ENCODE results near the gene SLC39A11.
A peak's percentile ranks its signal among the peaks of the same experiment; 100 is the strongest.

Gene SLC39A11

DNA sequence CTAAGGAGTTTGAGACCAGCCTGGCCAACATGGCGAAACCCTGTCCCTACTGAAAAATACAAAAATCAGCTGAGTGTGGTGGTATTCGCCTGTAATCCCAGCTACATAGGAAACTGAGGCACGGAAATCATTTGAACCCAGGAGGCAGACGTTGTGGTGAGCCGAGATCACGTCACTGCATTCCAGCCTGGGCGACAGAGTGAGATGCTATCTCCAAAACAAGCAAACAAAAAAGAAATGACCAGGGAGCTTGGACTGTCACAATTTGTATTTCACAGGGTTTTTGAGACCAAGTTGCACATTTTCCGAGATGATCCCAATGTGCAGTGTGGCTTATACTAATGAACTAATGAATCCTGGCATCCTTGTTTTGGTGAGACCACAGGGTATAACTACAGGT lies 156.5 kb downstream of the SLC39A11 start:
- 98% methylated on average over 8 of the region's 8 CpGs for whole genome bisulfite sequencing
- no peak overlapping the region for H3K4ac ChIP-seq (ENCODE audit: low read depth in 1 of 2, low read length in 2 of 2)
- DNase-seq: no peak
- H4K8ac ChIP-seq (ENCODE audit: low read length): no peak overlapping the region
- H3K9ac ChIP-seq (ENCODE audit: low read length): no peak overlapping the region
- peaks cover 0 to 3% of the 10 kb centered on the region in 2 experiments for H3K36me3 ChIP-seq (ENCODE audit: control insufficient read depth in 1 of 2, insufficient read depth in 2 of 2, low read depth in 1 of 2, low read length in 2 of 2)
- H2BK120ac ChIP-seq (ENCODE audit: low read depth, low read length): no peak overlapping the region
- no peak overlapping the region for H3K4me2 ChIP-seq (ENCODE audit: low read length, poor library complexity, severe bottlenecking)
- no peak overlapping the region for H3K23ac ChIP-seq (ENCODE audit: low read length in 2 of 2)
- H3K9me3 ChIP-seq (ENCODE audit: control insufficient read depth, low read length): no peaks in the 10 kb centered on the region
- H3K18ac ChIP-seq (ENCODE audit: low read depth in 1 of 2, low read length in 2 of 2): no peak overlapping the region
- no peak overlapping the region for H2AK5ac ChIP-seq (ENCODE audit: low read length, severe bottlenecking)
- no peak overlapping the region for H2AFZ ChIP-seq (ENCODE audit: low read depth, low read length)
- H2BK15ac ChIP-seq (ENCODE audit: low read depth, poor library complexity, severe bottlenecking): no peak overlapping the region
- no peak overlapping the region for H2BK12ac ChIP-seq (ENCODE audit: low read length in 2 of 2)
- H3K79me1 ChIP-seq (replicated peaks; ENCODE audit: low read length, poor library complexity, severe bottlenecking): no peaks in the 10 kb centered on the region
- H3K27me3 ChIP-seq (ENCODE audit: control insufficient read depth in 1 of 2, insufficient read depth in 1 of 2, low read length in 2 of 2): no peaks in the 10 kb centered on the region
- H3K14ac ChIP-seq (ENCODE audit: low read length in 2 of 2): no peak overlapping the region
- no peak overlapping the region for H2BK5ac ChIP-seq (ENCODE audit: low read depth, low read length, poor library complexity, severe bottlenecking)
- H3K27ac ChIP-seq (ENCODE audit: low read length, poor library complexity, severe bottlenecking): no peak overlapping the region
- H3K4me3 ChIP-seq (ENCODE audit: insufficient read depth in 1 of 2, low read depth in 1 of 2, low read length in 2 of 2): no peak overlapping the region
- H3K4me1 ChIP-seq (ENCODE audit: control insufficient read depth, insufficient read depth, low read depth, low read length): no peaks in the 10 kb centered on the region
- no peak overlapping the region for H4K91ac ChIP-seq (ENCODE audit: low read length)

- Histone ChIP-seq H3K18ac (ENCODE audit: low read depth in 1 of 2, low read length in 2 of 2) (no peak overlapping the region), H2BK12ac (ENCODE audit: low read length in 2 of 2) (no peak overlapping the region), H2BK120ac (ENCODE audit: low read depth, low read length) (no peak overlapping the region), H3K4me2 (ENCODE audit: low read length, poor library complexity, severe bottlenecking) (no peak overlapping the region), H3K4ac (ENCODE audit: low read depth in 1 of 2, low read length in 2 of 2) (no peak overlapping the region), H4K8ac (ENCODE audit: low read length) (no peak overlapping the region), H3K9ac (ENCODE audit: low read length) (no peak overlapping the region), H3K14ac (ENCODE audit: low read length in 2 of 2) (no peak overlapping the region), H2BK5ac (ENCODE audit: low read depth, low read length, poor library complexity, severe bottlenecking) (no peak overlapping the region), H3K4me1 (ENCODE audit: control insufficient read depth, insufficient read depth, low read depth, low read length) (no peaks in the 10 kb centered on the region), H3K79me1 (replicated peaks; ENCODE audit: low read length, poor library complexity, severe bottlenecking) (peaks cover 3% of the 10 kb centered on the region), H3K23ac (ENCODE audit: low read length in 2 of 2) (no peak overlapping the region), H4K91ac (ENCODE audit: low read length) (no peak overlapping the region), H3K4me3 (ENCODE audit: insufficient read depth in 1 of 2, low read depth in 1 of 2, low read length in 2 of 2) (no peak overlapping the region), H3K27ac (ENCODE audit: low read length, poor library complexity, severe bottlenecking) (no peak overlapping the region), H3K36me3 (ENCODE audit: control insufficient read depth in 1 of 2, insufficient read depth in 2 of 2, low read depth in 1 of 2, low read length in 2 of 2) (peaks cover 0 to 3% of the 10 kb centered on the region in 2 experiments), H3K9me3 (ENCODE audit: control insufficient read depth, low read length) (no peaks in the 10 kb centered on the region), H2BK15ac (ENCODE audit: low read depth, poor library complexity, severe bottlenecking) (peak overlapping the region; percentile 23), H3K27me3 (ENCODE audit: control insufficient read depth in 1 of 2, insufficient read depth in 1 of 2, low read length in 2 of 2) (no peaks in the 10 kb centered on the region), H2AFZ (ENCODE audit: low read depth, low read length) (no peak overlapping the region), H2AK5ac (ENCODE audit: low read length, severe bottlenecking) (no peak overlapping the region)
- no peak for DNase-seq
- WGBS: 92% methylated on average over 6 of the region's 8 CpGs
Measured at GRCh38 chr17:72934927-72935326, 157.6 kb downstream of the SLC39A11 start.

GRCh38 chr17:72931635-72932034 lies 160.9 kb downstream of the SLC39A11 start:
- Histone ChIP-seq H4K91ac (ENCODE audit: low read length) (no peak overlapping the region), H3K27ac (ENCODE audit: low read length, poor library complexity, severe bottlenecking) (no peak overlapping the region), H3K9me3 (ENCODE audit: control insufficient read depth, low read length) (no peaks in the 10 kb centered on the region), H3K4ac (ENCODE audit: low read depth in 1 of 2, low read length in 2 of 2) (no peak overlapping the region), H2BK120ac (ENCODE audit: low read depth, low read length) (no peak overlapping the region), H3K9ac (ENCODE audit: low read length) (no peak overlapping the region), H2AFZ (ENCODE audit: low read depth, low read length) (no peak overlapping the region), H3K36me3 (ENCODE audit: control insufficient read depth in 1 of 2, insufficient read depth in 2 of 2, low read depth in 1 of 2, low read length in 2 of 2) (no peaks in the 10 kb centered on the region), H3K27me3 (ENCODE audit: control insufficient read depth in 1 of 2, insufficient read depth in 1 of 2, low read length in 2 of 2) (no peaks in the 10 kb centered on the region), H3K23ac (ENCODE audit: low read length in 2 of 2) (no peak overlapping the region), H2AK5ac (ENCODE audit: low read length, severe bottlenecking) (no peak overlapping the region), H3K4me2 (ENCODE audit: low read length, poor library complexity, severe bottlenecking) (no peak overlapping the region), H2BK12ac (ENCODE audit: low read length in 2 of 2) (no peak overlapping the region), H3K4me3 (ENCODE audit: insufficient read depth in 1 of 2, low read depth in 1 of 2, low read length in 2 of 2) (no peak overlapping the region), H3K18ac (ENCODE audit: low read depth in 1 of 2, low read length in 2 of 2) (no peak overlapping the region), H2BK5ac (ENCODE audit: low read depth, low read length, poor library complexity, severe bottlenecking) (no peak overlapping the region), H3K14ac (ENCODE audit: low read length in 2 of 2) (no peak overlapping the region), H3K79me1 (replicated peaks; ENCODE audit: low read length, poor library complexity, severe bottlenecking) (peaks cover 3% of the 10 kb centered on the region), H3K4me1 (ENCODE audit: control insufficient read depth, insufficient read depth, low read depth, low read length) (peaks cover 5% of the 10 kb centered on the region), H2BK15ac (ENCODE audit: low read depth, poor library complexity, severe bottlenecking) (no peak overlapping the region), H4K8ac (ENCODE audit: low read length) (no peak overlapping the region)
- DNase-seq: no peak
- 91% methylated on average over 5 of the region's 5 CpGs for WGBS

DNA sequence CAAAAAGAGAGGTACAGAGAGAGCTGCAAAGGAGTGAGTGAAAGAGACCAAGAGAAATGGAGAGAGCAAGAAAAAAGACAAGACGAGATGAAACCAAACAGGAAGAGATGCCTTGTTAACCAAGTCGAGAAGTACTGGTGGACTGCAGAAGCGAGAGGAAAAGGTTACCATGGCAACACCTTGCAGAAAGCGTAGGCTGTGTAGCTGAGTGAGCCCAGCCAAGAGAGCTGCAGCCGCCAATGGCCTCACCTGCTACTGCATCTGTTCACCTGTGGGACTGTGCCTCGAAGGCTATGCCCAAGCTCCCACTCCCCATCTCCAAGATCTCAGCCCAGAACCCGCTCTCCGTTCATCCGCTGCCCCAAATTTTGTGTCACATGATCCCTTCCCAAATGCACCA lies 161.3 kb downstream of the SLC39A11 start:
- peaks cover 3% of the 10 kb centered on the region for H3K79me1 ChIP-seq (replicated peaks; ENCODE audit: low read length, poor library complexity, severe bottlenecking)
- no peak overlapping the region for H3K4me2 ChIP-seq (ENCODE audit: low read length, poor library complexity, severe bottlenecking)
- no peak overlapping the region for H3K4me3 ChIP-seq (ENCODE audit: insufficient read depth in 1 of 2, low read depth in 1 of 2, low read length in 2 of 2)
- no peaks in the 10 kb centered on the region for H3K36me3 ChIP-seq (ENCODE audit: control insufficient read depth in 1 of 2, insufficient read depth in 2 of 2, low read depth in 1 of 2, low read length in 2 of 2)
- DNase-seq: no peak
- H2BK12ac ChIP-seq (ENCODE audit: low read length in 2 of 2): no peak overlapping the region
- H3K18ac ChIP-seq (ENCODE audit: low read depth in 1 of 2, low read length in 2 of 2): no peak overlapping the region
- no peak overlapping the region for H3K23ac ChIP-seq (ENCODE audit: low read length in 2 of 2)
- H2BK5ac ChIP-seq (ENCODE audit: low read depth, low read length, poor library complexity, severe bottlenecking): no peak overlapping the region
- H3K4me1 ChIP-seq (ENCODE audit: control insufficient read depth, insufficient read depth, low read depth, low read length): peaks cover 5% of the 10 kb centered on the region
- no peak overlapping the region for H3K27ac ChIP-seq (ENCODE audit: low read length, poor library complexity, severe bottlenecking)
- no peak overlapping the region for H3K4ac ChIP-seq (ENCODE audit: low read depth in 1 of 2, low read length in 2 of 2)
- no peak overlapping the region for H2AK5ac ChIP-seq (ENCODE audit: low read length, severe bottlenecking)
- no peak overlapping the region for H2BK120ac ChIP-seq (ENCODE audit: low read depth, low read length)
- WGBS: 85% methylated on average over 6 of the region's 9 CpGs
- no peak overlapping the region for H3K9ac ChIP-seq (ENCODE audit: low read length)
- H4K8ac ChIP-seq (ENCODE audit: low read length): no peak overlapping the region
- no peaks in the 10 kb centered on the region for H3K9me3 ChIP-seq (ENCODE audit: control insufficient read depth, low read length)
- no peak overlapping the region for H3K14ac ChIP-seq (ENCODE audit: low read length in 2 of 2)
- no peak overlapping the region for H4K91ac ChIP-seq (ENCODE audit: low read length)
- no peaks in the 10 kb centered on the region for H3K27me3 ChIP-seq (ENCODE audit: control insufficient read depth in 1 of 2, insufficient read depth in 1 of 2, low read length in 2 of 2)
- no peak overlapping the region for H2BK15ac ChIP-seq (ENCODE audit: low read depth, poor library complexity, severe bottlenecking)
- H2AFZ ChIP-seq (ENCODE audit: low read depth, low read length): no peak overlapping the region

Measured in mesenchymal stem cell (in vitro differentiated cells and primary cell).